ENCODE data around the gene RSBN1.

RSBN1 gene

GRCh38 chr1:113811888-113812660 lies at the start of gene RSBN1:
Gene RSBN1 (minus strand): TSS chr1:113812476. CDS start chr1:113812412, 64 bp downstream.
- peak; percentile 97 for DNase-seq (ENCODE audit: low read depth)

GRCh38 chr1:113861641-113862040 lies 49.4 kb upstream of the RSBN1 start:
- H3K4me3 ChIP-seq (ENCODE audit: control insufficient read depth, low read depth, low read length): no peak overlapping the region
- no peak for TF ChIP-seq CTCF (IDR thresholded peaks at IDR 0.05; ENCODE audit: control insufficient read depth, insufficient read depth, low read depth, low read length, missing control alignments)
- DNase-seq (ENCODE audit: low read depth): no peak

More at GRCh38 chr1:113811888-113812660, at the start of gene RSBN1:
- TF ChIP-seq CTCF (IDR thresholded peaks at IDR 0.05; ENCODE audit: control insufficient read depth, insufficient read depth, low read depth, low read length, missing control alignments): no peak
- H3K4me3 ChIP-seq (ENCODE audit: control insufficient read depth, low read depth, low read length): peak within 1 kb of the TSS; percentile 96

GRCh38 chr1:113860891-113861290 lies 48.6 kb upstream of the RSBN1 start:
- H3K4me3 ChIP-seq (ENCODE audit: control insufficient read depth, low read depth, low read length): no peak overlapping the region
- peak; percentile 33 for DNase-seq (ENCODE audit: low read depth)
- TF ChIP-seq CTCF (IDR thresholded peaks at IDR 0.05; ENCODE audit: control insufficient read depth, insufficient read depth, low read depth, low read length, missing control alignments): no peak

- no peak for TF ChIP-seq CTCF (IDR thresholded peaks at IDR 0.05; ENCODE audit: control insufficient read depth, insufficient read depth, low read depth, low read length, missing control alignments)
- H3K4me3 ChIP-seq (ENCODE audit: control insufficient read depth, low read depth, low read length): no peak overlapping the region
- DNase-seq (ENCODE audit: low read depth): no peak
Observed at GRCh38 chr1:113859478-113860175, 47.4 kb upstream of the RSBN1 start.

- TF ChIP-seq CTCF (IDR thresholded peaks at IDR 0.05; ENCODE audit: control insufficient read depth, insufficient read depth, low read depth, low read length, missing control alignments): no peak
- DNase-seq (ENCODE audit: low read depth): no peak
- H3K4me3 ChIP-seq (ENCODE audit: control insufficient read depth, low read depth, low read length): no peak overlapping the region
Observed at GRCh38 chr1:113858982-113859381, 46.7 kb upstream of the RSBN1 start.

- TF ChIP-seq CTCF (IDR thresholded peaks at IDR 0.05; ENCODE audit: control insufficient read depth, insufficient read depth, low read depth, low read length, missing control alignments): no peak
- DNase-seq (ENCODE audit: low read depth): no peak
- no peak overlapping the region for H3K4me3 ChIP-seq (ENCODE audit: control insufficient read depth, low read depth, low read length)
Observed at GRCh38 chr1:113858418-113858817, 46.1 kb upstream of the RSBN1 start.

Measured in AG09309 (cell line).